ENCODE data around the gene MARCHF3. TPM values are rescaled to one million over a fixed set of nuclear protein-coding genes. Genes with fewer than 3 reads are reported as not detected.

MARCHF3 gene
- total RNA-seq, 1 experiment from 2014 or later: 5.4 TPM

DNA sequence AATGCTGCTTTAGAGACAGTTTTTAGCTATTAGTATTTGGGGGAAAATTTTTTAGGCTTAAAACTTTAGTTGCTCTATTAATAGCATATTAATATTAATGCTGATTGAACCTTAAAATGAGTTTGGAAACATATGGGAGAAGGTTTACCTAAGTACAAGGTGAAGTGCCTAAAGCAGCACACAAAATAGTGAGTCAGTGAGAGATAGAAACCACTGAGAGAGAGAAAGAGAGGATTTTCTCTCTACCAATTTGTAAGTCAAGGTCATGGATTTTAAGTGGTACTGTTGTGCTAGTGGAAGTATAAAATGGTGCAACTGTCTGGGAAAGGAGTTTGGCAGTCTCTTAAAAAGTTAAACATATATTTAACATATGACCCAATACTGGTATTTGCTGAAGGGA is 64.9 kb downstream of the MARCHF3 start:
- no peak for DNase-seq (ENCODE audit: unreplicated experiment)
- ChIA-PET POLR2A (interaction anchor here (0.6 to 3.7 kb wide), 3 partner anchors 33 to 426 kb away, joined by 3 to 13 read pairs (median 3); no protein-coding TSS in a partner anchor), CTCF (interaction anchor here (0.8 to 2.0 kb wide), 2 partner anchors 11 to 527 kb away, joined by 3 to 5 read pairs; no protein-coding TSS in a partner anchor)
- H3K4me1 Mint-ChIP-seq (ENCODE audit: insufficient read depth, unreplicated experiment): peaks cover 34% of the 10 kb centered on the region
- H3K27ac Mint-ChIP-seq (ENCODE audit: low read depth, unreplicated experiment): peak overlapping the region; percentile 36
- no TSS peak for BruUV-seq (replicated peaks)
- H3K27me3 Mint-ChIP-seq (ENCODE audit: insufficient read depth, unreplicated experiment): no peaks in the 10 kb centered on the region
- no peak overlapping the region for H3K4me3 Mint-ChIP-seq (ENCODE audit: unreplicated experiment)
- peaks cover 7% of the 10 kb centered on the region for H3K9me3 Mint-ChIP-seq (ENCODE audit: unreplicated experiment)
- peaks cover 7% of the 10 kb centered on the region for H3K36me3 Mint-ChIP-seq (ENCODE audit: insufficient read depth, unreplicated experiment)
- TF ChIP-seq, protein P1, sequence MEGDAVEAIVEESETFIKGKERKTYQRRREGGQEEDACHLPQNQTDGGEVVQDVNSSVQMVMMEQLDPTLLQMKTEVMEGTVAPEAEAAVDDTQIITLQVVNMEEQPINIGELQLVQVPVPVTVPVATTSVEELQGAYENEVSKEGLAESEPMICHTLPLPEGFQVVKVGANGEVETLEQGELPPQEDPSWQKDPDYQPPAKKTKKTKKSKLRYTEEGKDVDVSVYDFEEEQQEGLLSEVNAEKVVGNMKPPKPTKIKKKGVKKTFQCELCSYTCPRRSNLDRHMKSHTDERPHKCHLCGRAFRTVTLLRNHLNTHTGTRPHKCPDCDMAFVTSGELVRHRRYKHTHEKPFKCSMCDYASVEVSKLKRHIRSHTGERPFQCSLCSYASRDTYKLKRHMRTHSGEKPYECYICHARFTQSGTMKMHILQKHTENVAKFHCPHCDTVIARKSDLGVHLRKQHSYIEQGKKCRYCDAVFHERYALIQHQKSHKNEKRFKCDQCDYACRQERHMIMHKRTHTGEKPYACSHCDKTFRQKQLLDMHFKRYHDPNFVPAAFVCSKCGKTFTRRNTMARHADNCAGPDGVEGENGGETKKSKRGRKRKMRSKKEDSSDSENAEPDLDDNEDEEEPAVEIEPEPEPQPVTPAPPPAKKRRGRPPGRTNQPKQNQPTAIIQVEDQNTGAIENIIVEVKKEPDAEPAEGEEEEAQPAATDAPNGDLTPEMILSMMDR (IDR thresholded peaks at IDR 0.05; ENCODE audit: unreplicated experiment): no peak
- intact Hi-C loops (cut with micrococcal nuclease): no loop called here

- ChIA-PET CTCF (interaction anchor here (0.6 to 2.0 kb wide), 2 partner anchors 76 to 528 kb away, joined by 4 to 5 read pairs; no protein-coding TSS in a partner anchor), POLR2A (interaction anchor here (0.6 to 3.7 kb wide), 4 partner anchors 27 to 426 kb away, joined by 3 to 13 read pairs (median 4); no protein-coding TSS in a partner anchor)
- peaks cover 7% of the 10 kb centered on the region for H3K36me3 Mint-ChIP-seq (ENCODE audit: insufficient read depth, unreplicated experiment)
- BruUV-seq (replicated peaks): no TSS peak
- TF ChIP-seq, protein P1 (IDR thresholded peaks at IDR 0.05; ENCODE audit: unreplicated experiment): no peak
- H3K27me3 Mint-ChIP-seq (ENCODE audit: insufficient read depth, unreplicated experiment): no peaks in the 10 kb centered on the region
- H3K27ac Mint-ChIP-seq (ENCODE audit: low read depth, unreplicated experiment): peak overlapping the region; percentile 36
- no peak overlapping the region for H3K4me3 Mint-ChIP-seq (ENCODE audit: unreplicated experiment)
- H3K4me1 Mint-ChIP-seq (ENCODE audit: insufficient read depth, unreplicated experiment): peaks cover 30% of the 10 kb centered on the region
- intact Hi-C loops (cut with micrococcal nuclease): no loop called here
- peaks cover 7% of the 10 kb centered on the region for H3K9me3 Mint-ChIP-seq (ENCODE audit: unreplicated experiment)
- DNase-seq (ENCODE audit: unreplicated experiment): peak; percentile 77
These were observed 65.3 kb downstream of the MARCHF3 start for GRCh38 chr5:126965061-126965475.

DNA sequence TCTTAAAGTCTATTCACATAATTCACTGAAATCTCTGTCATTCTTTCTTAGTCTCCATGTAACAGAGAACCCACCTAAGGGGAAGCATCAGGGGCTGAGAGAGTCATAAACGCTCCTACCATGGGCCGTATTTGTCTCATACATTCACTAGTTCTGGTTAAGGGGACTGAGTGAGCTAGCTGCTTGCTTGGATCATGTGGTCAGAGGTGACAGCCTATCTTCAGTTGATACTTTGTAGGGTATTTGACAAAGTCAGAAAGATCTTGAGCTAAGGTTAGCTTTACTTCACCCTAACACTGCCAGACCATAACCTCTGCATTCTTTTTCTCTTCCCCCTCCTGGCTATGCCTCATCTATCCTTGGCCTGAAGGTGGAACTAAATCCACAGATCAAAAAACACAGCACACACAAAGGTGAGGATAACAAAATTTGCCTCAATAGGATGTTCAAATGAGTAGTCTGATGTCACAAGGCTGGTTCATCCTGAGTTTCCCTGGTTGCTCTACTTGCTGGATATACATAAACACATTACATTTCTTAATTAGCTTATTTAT is 66.5 kb downstream of the MARCHF3 start:
- CTCF ChIA-PET: interaction anchor here (0.6 to 2.0 kb wide), 6 partner anchors 54 to 545 kb away, joined by 3 to 5 read pairs (median 4); no protein-coding TSS in a partner anchor
- H3K4me3 Mint-ChIP-seq (ENCODE audit: unreplicated experiment): no peak overlapping the region
- no peak for DNase-seq (ENCODE audit: unreplicated experiment)
- intact Hi-C loops (cut with micrococcal nuclease): loop anchor here (5.0 kb wide), 3 partner anchors 68 to 348 kb away; partner anchors contain the start of gene MARCHF3
- peaks cover 30% of the 10 kb centered on the region for H3K4me1 Mint-ChIP-seq (ENCODE audit: insufficient read depth, unreplicated experiment)
- TF ChIP-seq, protein P1 (IDR thresholded peaks at IDR 0.05; ENCODE audit: unreplicated experiment): no peak
- no peaks in the 10 kb centered on the region for H3K27me3 Mint-ChIP-seq (ENCODE audit: insufficient read depth, unreplicated experiment)
- peaks cover 7% of the 10 kb centered on the region for H3K36me3 Mint-ChIP-seq (ENCODE audit: insufficient read depth, unreplicated experiment)
- no TSS peak for BruUV-seq (replicated peaks)
- POLR2A ChIA-PET: interaction anchor here (0.7 to 3.7 kb wide), 6 partner anchors 26 to 595 kb away, joined by 3 to 13 read pairs (median 4); no protein-coding TSS in a partner anchor
- H3K27ac Mint-ChIP-seq (ENCODE audit: low read depth, unreplicated experiment): no peak overlapping the region
- peaks cover 7% of the 10 kb centered on the region for H3K9me3 Mint-ChIP-seq (ENCODE audit: unreplicated experiment)

DNA sequence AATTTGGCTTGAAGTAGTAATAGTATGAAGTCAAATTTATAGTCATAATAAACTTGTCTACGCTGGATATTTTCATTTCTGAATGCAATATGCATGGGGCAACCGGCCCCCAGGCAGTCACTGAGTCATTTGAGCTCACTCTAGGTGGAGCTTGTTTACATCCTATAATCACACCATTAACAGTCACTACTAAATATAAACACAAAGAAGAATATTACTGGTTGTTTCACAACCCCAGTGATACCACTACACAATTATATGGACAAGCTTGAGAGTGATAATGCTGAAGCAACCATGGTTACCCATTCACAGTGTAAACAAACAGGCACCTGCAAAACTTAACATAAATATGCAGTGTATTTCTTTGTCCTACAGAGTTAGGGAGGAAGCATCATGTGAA is 68.7 kb downstream of the MARCHF3 start:
- Mint-ChIP-seq H3K36me3 (ENCODE audit: insufficient read depth, unreplicated experiment) (peaks cover 7% of the 10 kb centered on the region), H3K4me3 (ENCODE audit: unreplicated experiment) (no peak overlapping the region), H3K27ac (ENCODE audit: low read depth, unreplicated experiment) (peak overlapping the region; percentile 80), H3K27me3 (ENCODE audit: insufficient read depth, unreplicated experiment) (no peaks in the 10 kb centered on the region), H3K4me1 (ENCODE audit: insufficient read depth, unreplicated experiment) (peaks cover 30% of the 10 kb centered on the region), H3K9me3 (ENCODE audit: unreplicated experiment) (no peaks in the 10 kb centered on the region)
- intact Hi-C loops (cut with micrococcal nuclease): loop anchor here (1.0 to 5.0 kb wide), 4 partner anchors 50 to 351 kb away; partner anchors contain the start of gene MARCHF3
- POLR2A ChIA-PET: interaction anchor here (0.6 to 1.7 kb wide), 5 partner anchors 23 to 111 kb away, joined by 3 to 8 read pairs (median 5); partner anchors contain the start of genes C5orf63 and MARCHF3
- TF ChIP-seq, protein P1 (IDR thresholded peaks at IDR 0.05; ENCODE audit: unreplicated experiment): no peak
- CTCF ChIA-PET: no interaction called here
- peak; percentile 89 for DNase-seq (ENCODE audit: unreplicated experiment)
- no TSS peak for BruUV-seq (replicated peaks)

All from MCF 10A (cell line).